Osteoblast (primary cell): ENCODE results near the gene PRELP. TPM values are rescaled to one million over a fixed set of nuclear protein-coding genes. Genes with fewer than 3 reads are reported as not detected.

ENCODE experiments used
- DNase-seq: peaks from one replicate; pipeline ENCODE4 v3.0.0; 2011; ENCODE audit warnings: low spot score, mixed read lengths; ENCODE audit not compliant: insufficient read length; ENCODE audit errors: missing footprints
- H2AFZ ChIP-seq: 2 replicates; pipeline ENCODE4 v1.6.0; 2011; ENCODE audit warnings: mild to moderate bottlenecking, low read length
- H3K27ac ChIP-seq: 2 replicates; pipeline ENCODE4 v1.5.1; 2011; ENCODE audit warnings: mild to moderate bottlenecking, low read depth, low read length, moderate library complexity
- H3K27me3 ChIP-seq: 2 replicates; pipeline ENCODE4 v1.6.0; 2012; ENCODE audit warnings: mild to moderate bottlenecking, control low read depth, inconsistent platforms, low read length, moderate library complexity; ENCODE audit not compliant: insufficient read depth
- H3K36me3 ChIP-seq: 2 replicates; pipeline ENCODE4 v1.5.1; 2011; ENCODE audit warnings: mild to moderate bottlenecking, low read length, control low read depth, moderate library complexity; ENCODE audit not compliant: insufficient read depth
- H3K4me1 ChIP-seq: 2 replicates; pipeline ENCODE4 v1.5.1; 2011; ENCODE audit warnings: mild to moderate bottlenecking, low read length, control low read depth, moderate library complexity; ENCODE audit not compliant: insufficient read depth
- H3K4me2 ChIP-seq: 2 replicates; pipeline ENCODE4 v1.6.0; 2011; ENCODE audit warnings: mild to moderate bottlenecking, low read length; ENCODE audit not compliant: insufficient read depth
- H3K4me3 ChIP-seq: fragments of 200-600 bp; sonication (generic); 3 replicates; pipeline ENCODE4 v1.5.1; 2012; ENCODE audit warnings: mild to moderate bottlenecking, low read length, inconsistent platforms; ENCODE audit not compliant: insufficient read depth
- H3K79me2 ChIP-seq: 2 replicates; pipeline ENCODE4 v1.6.0; 2012; ENCODE audit warnings: mild to moderate bottlenecking, low read length, control low read depth, inconsistent platforms; ENCODE audit not compliant: insufficient read depth
- H3K9me3 ChIP-seq: 2 replicates; pipeline ENCODE4 v1.5.1; 2011; ENCODE audit warnings: low read depth, low read length, control low read depth
- H4K20me1 ChIP-seq: 2 replicates; pipeline ENCODE4 v1.6.0; 2012; ENCODE audit warnings: mild to moderate bottlenecking, low read length, control low read depth; ENCODE audit not compliant: insufficient read depth
- CTCF ChIP-seq: IDR thresholded peaks from 2 replicates; pipeline ENCODE4 v1.5.1; 2011; ENCODE audit warnings: mild to moderate bottlenecking, low read depth, low read length, moderate library complexity; ENCODE audit errors: extremely low read depth
- total RNA-seq: library from RNA; depleted of rRNA; stranded (reverse); fragments of >200 nt; gene quantifications from 2 replicates; pipeline ENCODE4 v1.2.3, GENCODE V29; 2012

PRELP gene
- total RNA-seq, 1 donor: 0.36 TPM

DNA sequence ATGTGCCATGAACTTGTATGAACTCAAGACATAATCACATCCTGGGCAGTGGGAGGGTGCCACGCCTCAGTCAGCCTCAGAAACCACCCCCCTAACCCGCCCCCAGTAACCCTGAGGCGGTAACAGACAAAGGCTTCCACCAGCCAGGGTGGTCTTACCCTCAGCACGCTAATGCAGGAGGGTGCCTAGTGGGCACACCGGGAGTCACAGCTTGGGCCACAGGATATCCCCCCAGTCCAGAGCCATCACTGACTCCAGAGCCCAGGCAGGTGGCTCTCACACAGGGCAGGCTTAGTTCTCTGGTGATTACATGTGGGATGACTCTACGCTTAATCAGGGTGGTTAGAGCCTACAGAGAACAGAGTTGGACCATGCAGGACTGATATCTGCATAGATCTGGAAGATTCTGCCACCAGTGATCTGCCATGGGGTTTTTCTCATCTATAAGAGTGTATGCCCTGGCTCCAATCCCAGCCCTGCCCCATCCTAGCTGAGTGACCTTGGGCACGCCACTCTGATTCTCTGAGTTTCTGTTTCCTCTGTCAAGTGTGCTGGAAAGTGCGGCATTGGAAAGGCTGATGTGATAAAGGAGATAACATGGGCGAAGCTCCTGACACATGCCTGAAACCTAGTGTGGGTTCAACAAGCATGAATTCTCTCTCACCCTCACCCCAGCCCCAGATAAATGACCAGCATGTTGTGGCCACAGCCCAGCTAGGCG is 45.6 kb downstream of the PRELP start:
- TF ChIP-seq CTCF: no peak
- H3K36me3 ChIP-seq: no peaks in the 10 kb centered on the region
- no peak overlapping the region for H3K4me2 ChIP-seq
- H3K9me3 ChIP-seq: no peaks in the 10 kb centered on the region
- H3K27me3 ChIP-seq: no peaks in the 10 kb centered on the region
- no peak for DNase-seq
- no peak overlapping the region for H3K4me3 ChIP-seq
- peaks cover 21% of the 10 kb centered on the region for H3K4me1 ChIP-seq
- H3K27ac ChIP-seq: peak overlapping the region; percentile 66
- no peak overlapping the region for H2AFZ ChIP-seq
- H3K79me2 ChIP-seq: no peaks in the 10 kb centered on the region
- no peaks in the 10 kb centered on the region for H4K20me1 ChIP-seq

GRCh38 chr1:203521812-203522211 is 46.2 kb downstream of the PRELP start:
- H3K4me1 ChIP-seq: peaks cover 27% of the 10 kb centered on the region
- no peak overlapping the region for H2AFZ ChIP-seq
- no peaks in the 10 kb centered on the region for H3K27me3 ChIP-seq
- H3K9me3 ChIP-seq: no peaks in the 10 kb centered on the region
- H3K79me2 ChIP-seq: no peaks in the 10 kb centered on the region
- no peaks in the 10 kb centered on the region for H4K20me1 ChIP-seq
- H3K4me2 ChIP-seq: no peak overlapping the region
- no peak overlapping the region for H3K4me3 ChIP-seq
- TF ChIP-seq CTCF: no peak
- no peak overlapping the region for H3K27ac ChIP-seq
- DNase-seq: no peak
- H3K36me3 ChIP-seq: no peaks in the 10 kb centered on the region

DNA sequence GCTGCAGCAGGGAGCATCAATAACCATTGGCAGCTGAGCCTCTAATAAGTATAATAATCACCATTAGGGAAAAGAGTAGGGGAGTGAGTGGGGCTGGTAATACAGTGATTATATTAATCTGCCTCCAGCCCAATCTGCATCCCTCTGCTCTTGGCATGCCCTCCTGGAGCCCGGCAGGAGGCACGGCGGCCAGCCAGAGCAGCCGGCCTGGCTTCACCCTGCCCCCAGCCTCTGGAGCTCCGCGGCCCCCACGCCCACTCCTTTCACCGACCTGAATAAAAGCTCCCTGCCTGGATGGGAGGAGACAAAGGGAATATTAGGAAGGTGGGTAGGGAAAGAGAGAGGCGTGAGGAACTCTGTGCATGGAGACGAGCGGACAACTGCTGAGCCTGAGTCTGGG is 46.6 kb downstream of the PRELP start:
- H3K4me3 ChIP-seq: no peak overlapping the region
- no peaks in the 10 kb centered on the region for H3K9me3 ChIP-seq
- H3K79me2 ChIP-seq: no peaks in the 10 kb centered on the region
- H3K36me3 ChIP-seq: no peaks in the 10 kb centered on the region
- DNase-seq: no peak
- H4K20me1 ChIP-seq: no peaks in the 10 kb centered on the region
- H3K4me1 ChIP-seq: peaks cover 29% of the 10 kb centered on the region
- no peak overlapping the region for H2AFZ ChIP-seq
- no peak overlapping the region for H3K4me2 ChIP-seq
- H3K27ac ChIP-seq: no peak overlapping the region
- TF ChIP-seq CTCF: no peak
- no peaks in the 10 kb centered on the region for H3K27me3 ChIP-seq

GRCh38 chr1:203523667-203524066 is 48.1 kb downstream of the PRELP start:
- no peak for DNase-seq
- H3K4me3 ChIP-seq: no peak overlapping the region
- H3K36me3 ChIP-seq: no peaks in the 10 kb centered on the region
- H3K4me2 ChIP-seq: no peak overlapping the region
- H2AFZ ChIP-seq: no peak overlapping the region
- no peak overlapping the region for H3K27ac ChIP-seq
- H4K20me1 ChIP-seq: no peaks in the 10 kb centered on the region
- no peaks in the 10 kb centered on the region for H3K27me3 ChIP-seq
- H3K4me1 ChIP-seq: peaks cover 32% of the 10 kb centered on the region
- H3K9me3 ChIP-seq: no peaks in the 10 kb centered on the region
- TF ChIP-seq CTCF: no peak
- H3K79me2 ChIP-seq: no peaks in the 10 kb centered on the region
